Thyroid gland (tissue), 4 donors: ENCODE results near the gene AFAP1L1.

Experiments used
- CTCF ChIP-seq, 6 experiments: fragments of 200-600 bp in 3 of 6; fragments of 450-650 bp in 3 of 6; sonication (generic) in 3 of 6; IDR thresholded peaks; one replicate each; pipeline ENCODE4 v1.5.1; 2016 to 2019; ENCODE audit warnings: antibody characterized with exemption in 6 of 6, mild to moderate bottlenecking in 2 of 6, inconsistent platforms in 1 of 6, moderate library complexity in 1 of 6
- POLR2A ChIP-seq, 2 donors: fragments of 450-650 bp; IDR thresholded peaks; one replicate each; pipeline ENCODE4 v1.6.1; 2017; ENCODE audit warnings: antibody characterized with exemption in 2 of 2, mild to moderate bottlenecking in 2 of 2, moderate library complexity in 1 of 2

GRCh38 chr5:149240354-149240998 lies 31.2 kb upstream of the AFAP1L1 start:
- TF ChIP-seq CTCF (IDR thresholded peaks at IDR 0.05) = no peak
- TF ChIP-seq POLR2A (IDR thresholded peaks at IDR 0.05) = no peak
